Cardiac fibroblast (primary cell): ENCODE data around the gene SLC9A4.

Experiments used
- DNase-seq, 2 donors: peaks; one replicate each; pipeline versions ENCODE4 v3.0.0 to v3.0.0-alpha.2; 2010; ENCODE audit warnings: low read depth in 2 of 2
- H3K4me3 ChIP-seq, 2 donors: replicated peaks in 1 of 2; 1 replicate in 1 of 2; 2 replicates in 1 of 2; pipeline ENCODE4 v1.5.1; 2011; ENCODE audit warnings: low read depth in 2 of 2, low read length in 2 of 2, mild to moderate bottlenecking in 2 of 2, moderate library complexity in 1 of 2
- TF ChIP-seq, protein P1 (sequence below): IDR thresholded peaks from one replicate; pipeline ENCODE4 v1.5.1; 2011; ENCODE audit warnings: low read depth, mild to moderate bottlenecking, low read length, inconsistent platforms

Gene SLC9A4

DNA sequence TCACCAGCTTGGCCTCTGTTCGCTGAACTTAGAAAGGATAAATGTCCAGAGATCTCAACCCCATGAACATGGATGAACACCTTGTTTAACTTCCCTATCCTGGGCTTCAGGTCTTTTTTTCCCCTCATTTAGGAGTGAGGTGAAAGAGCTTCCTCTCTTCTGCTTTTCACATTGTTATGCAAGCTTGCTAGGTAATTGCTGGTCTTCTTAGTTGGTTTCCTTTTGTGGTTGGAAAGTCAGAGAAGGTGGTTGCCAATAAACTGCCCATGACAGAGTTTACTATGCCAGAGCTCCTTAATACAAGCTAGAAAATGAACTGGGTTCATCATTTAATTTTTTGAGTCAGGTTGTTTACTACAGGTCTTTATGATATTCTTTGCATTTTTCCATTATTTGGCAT lies 16.6 kb downstream of the SLC9A4 start:
- DNase-seq = no peak
- TF ChIP-seq, protein P1, sequence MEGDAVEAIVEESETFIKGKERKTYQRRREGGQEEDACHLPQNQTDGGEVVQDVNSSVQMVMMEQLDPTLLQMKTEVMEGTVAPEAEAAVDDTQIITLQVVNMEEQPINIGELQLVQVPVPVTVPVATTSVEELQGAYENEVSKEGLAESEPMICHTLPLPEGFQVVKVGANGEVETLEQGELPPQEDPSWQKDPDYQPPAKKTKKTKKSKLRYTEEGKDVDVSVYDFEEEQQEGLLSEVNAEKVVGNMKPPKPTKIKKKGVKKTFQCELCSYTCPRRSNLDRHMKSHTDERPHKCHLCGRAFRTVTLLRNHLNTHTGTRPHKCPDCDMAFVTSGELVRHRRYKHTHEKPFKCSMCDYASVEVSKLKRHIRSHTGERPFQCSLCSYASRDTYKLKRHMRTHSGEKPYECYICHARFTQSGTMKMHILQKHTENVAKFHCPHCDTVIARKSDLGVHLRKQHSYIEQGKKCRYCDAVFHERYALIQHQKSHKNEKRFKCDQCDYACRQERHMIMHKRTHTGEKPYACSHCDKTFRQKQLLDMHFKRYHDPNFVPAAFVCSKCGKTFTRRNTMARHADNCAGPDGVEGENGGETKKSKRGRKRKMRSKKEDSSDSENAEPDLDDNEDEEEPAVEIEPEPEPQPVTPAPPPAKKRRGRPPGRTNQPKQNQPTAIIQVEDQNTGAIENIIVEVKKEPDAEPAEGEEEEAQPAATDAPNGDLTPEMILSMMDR = no peak
- H3K4me3 ChIP-seq = no peak overlapping the region

GRCh38 chr2:102492006-102492405 lies 19.0 kb downstream of the SLC9A4 start:
- TF ChIP-seq, protein P1 = no peak
- DNase-seq = no peak
- no peak overlapping the region for H3K4me3 ChIP-seq

GRCh38 chr2:102494570-102494969 lies 21.5 kb downstream of the SLC9A4 start:
- H3K4me3 ChIP-seq = no peak overlapping the region
- no peak for DNase-seq
- TF ChIP-seq, protein P1 = no peak

GRCh38 chr2:102498414-102498813 lies 25.4 kb downstream of the SLC9A4 start:
- TF ChIP-seq, protein P1 = no peak
- no peak for DNase-seq
- no peak overlapping the region for H3K4me3 ChIP-seq

DNA sequence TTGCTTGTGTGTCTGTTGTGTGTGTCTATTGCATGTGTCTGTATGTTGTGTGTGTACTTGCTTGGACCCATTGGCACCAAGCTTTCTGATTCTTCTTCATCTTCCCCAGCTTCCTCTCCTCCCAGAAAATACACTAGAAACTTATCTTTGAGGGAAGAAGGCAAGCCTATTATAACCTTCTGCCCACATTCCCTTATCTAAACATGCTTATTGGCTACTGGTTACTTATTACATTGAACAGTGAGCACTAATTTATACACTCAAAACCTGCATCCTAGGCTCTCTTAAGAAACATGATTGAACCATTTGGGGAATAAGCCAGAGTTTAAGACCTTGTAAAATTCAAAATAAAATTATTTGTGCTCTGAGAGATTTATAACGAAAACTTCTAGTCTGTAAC lies 26.5 kb downstream of the SLC9A4 start:
- DNase-seq = no peak
- no peak overlapping the region for H3K4me3 ChIP-seq
- TF ChIP-seq, protein P1 = no peak

- TF ChIP-seq, protein P1 = no peak
- DNase-seq = no peak
- H3K4me3 ChIP-seq = no peak overlapping the region
These were observed 29.6 kb downstream of the SLC9A4 start for GRCh38 chr2:102502576-102502975.

DNA sequence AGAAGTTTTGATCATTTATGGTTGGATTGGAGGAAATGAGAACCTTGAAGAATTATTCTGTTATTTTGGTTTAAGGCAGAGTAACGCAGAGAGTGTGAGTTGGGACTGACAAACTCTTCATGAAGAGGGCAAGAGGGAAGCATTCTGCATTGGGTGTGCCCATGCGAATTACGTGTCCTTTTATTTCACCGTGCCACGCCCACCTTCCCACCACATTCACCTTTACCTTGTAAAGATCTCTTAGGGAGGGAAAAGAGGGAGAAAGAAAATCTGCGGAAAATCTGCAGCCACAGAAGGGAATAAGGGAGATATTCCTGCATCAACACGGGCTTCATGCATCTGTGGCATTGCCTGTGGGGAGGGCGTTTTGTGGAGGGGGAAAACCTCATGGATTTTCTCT lies 31.8 kb downstream of the SLC9A4 start:
- TF ChIP-seq, protein P1 = no peak
- no peak overlapping the region for H3K4me3 ChIP-seq
- DNase-seq = no peak
